ENCODE results near the gene COL27A1. TPM values are rescaled to one million over a fixed set of nuclear protein-coding genes. Genes with fewer than 3 reads are reported as not detected.

COL27A1 gene
- total RNA-seq, 1 donor from 2014 or later: 13.0 TPM

DNA sequence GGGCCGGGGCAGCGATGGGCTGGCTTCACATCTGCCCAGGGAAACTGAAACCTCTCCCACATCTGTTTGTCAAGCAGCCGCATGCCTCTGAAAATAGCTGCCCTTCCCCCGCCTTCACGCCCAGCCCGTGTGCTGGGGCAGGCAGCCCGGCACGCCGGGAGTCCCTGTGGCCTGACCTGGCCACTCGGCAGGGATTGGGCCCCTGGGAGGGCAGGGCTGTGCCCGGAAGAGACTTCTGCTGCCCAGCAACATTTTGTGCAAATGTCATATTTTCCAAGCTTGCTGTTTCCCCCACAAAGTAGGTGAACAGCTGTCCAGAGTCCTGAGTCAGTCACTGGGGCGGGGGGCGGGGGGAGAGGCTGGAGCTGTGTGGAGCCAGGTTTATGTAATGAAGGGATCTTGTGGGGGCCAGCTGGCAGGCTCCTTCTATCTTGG is 8.2 kb downstream of the COL27A1 start:
- Histone ChIP-seq H3K4me1 (peaks cover 11% of the 10 kb centered on the region), H3K27me3 (ENCODE audit: low read depth) (no peaks in the 10 kb centered on the region), H3K36me3 (no peaks in the 10 kb centered on the region), H3K27ac (peak overlapping the region; percentile 31), H3K4me3 (peak overlapping the region; percentile 2), H3K9me3 (no peaks in the 10 kb centered on the region)
- ATAC-seq (peak; percentile 75 to 84), DNase-seq (peak; percentile 60)
- intact Hi-C loops (cut with DNase I): no loop called here
- TF ChIP-seq, protein P1, sequence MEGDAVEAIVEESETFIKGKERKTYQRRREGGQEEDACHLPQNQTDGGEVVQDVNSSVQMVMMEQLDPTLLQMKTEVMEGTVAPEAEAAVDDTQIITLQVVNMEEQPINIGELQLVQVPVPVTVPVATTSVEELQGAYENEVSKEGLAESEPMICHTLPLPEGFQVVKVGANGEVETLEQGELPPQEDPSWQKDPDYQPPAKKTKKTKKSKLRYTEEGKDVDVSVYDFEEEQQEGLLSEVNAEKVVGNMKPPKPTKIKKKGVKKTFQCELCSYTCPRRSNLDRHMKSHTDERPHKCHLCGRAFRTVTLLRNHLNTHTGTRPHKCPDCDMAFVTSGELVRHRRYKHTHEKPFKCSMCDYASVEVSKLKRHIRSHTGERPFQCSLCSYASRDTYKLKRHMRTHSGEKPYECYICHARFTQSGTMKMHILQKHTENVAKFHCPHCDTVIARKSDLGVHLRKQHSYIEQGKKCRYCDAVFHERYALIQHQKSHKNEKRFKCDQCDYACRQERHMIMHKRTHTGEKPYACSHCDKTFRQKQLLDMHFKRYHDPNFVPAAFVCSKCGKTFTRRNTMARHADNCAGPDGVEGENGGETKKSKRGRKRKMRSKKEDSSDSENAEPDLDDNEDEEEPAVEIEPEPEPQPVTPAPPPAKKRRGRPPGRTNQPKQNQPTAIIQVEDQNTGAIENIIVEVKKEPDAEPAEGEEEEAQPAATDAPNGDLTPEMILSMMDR (IDR thresholded peaks at IDR 0.05): no peak

DNA sequence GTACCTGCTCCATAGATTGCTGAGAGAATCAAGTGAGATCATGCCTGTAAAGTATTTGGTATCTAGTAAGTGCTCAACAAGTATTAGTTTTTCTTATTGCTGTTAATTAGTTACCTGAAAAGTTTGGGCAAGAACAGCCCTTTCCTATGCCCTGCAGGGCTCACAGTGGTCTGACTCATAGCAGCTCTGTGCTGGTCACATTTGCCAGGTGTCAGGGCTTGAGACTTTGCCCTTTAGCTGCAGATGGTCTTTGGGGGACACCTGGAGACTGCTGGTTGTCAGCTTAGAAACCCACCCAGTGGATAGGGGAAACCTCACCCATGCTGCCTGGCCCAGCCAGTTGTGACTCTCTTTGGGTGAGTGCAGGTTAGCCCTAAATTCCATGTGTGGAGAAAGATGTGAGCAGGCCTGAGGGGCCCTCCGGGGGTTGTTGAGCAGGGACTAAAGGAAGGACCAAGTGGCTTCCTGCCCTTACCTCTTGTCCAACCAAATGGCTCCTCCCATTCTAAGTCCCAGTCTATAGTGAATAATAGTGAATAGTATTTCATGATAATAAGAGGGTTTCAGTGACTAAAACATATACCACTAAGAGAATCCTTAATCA is 9.0 kb downstream of the COL27A1 start:
- no peak for DNase-seq
- intact Hi-C loops (cut with DNase I): no loop called here
- H3K9me3 ChIP-seq: no peaks in the 10 kb centered on the region
- no peak for ATAC-seq
- H3K27ac ChIP-seq: peak overlapping the region; percentile 31
- TF ChIP-seq, protein P1 (IDR thresholded peaks at IDR 0.05): no peak
- H3K36me3 ChIP-seq: no peaks in the 10 kb centered on the region
- H3K27me3 ChIP-seq (ENCODE audit: low read depth): no peaks in the 10 kb centered on the region
- peaks cover 11% of the 10 kb centered on the region for H3K4me1 ChIP-seq
- no peak overlapping the region for H3K4me3 ChIP-seq

DNA sequence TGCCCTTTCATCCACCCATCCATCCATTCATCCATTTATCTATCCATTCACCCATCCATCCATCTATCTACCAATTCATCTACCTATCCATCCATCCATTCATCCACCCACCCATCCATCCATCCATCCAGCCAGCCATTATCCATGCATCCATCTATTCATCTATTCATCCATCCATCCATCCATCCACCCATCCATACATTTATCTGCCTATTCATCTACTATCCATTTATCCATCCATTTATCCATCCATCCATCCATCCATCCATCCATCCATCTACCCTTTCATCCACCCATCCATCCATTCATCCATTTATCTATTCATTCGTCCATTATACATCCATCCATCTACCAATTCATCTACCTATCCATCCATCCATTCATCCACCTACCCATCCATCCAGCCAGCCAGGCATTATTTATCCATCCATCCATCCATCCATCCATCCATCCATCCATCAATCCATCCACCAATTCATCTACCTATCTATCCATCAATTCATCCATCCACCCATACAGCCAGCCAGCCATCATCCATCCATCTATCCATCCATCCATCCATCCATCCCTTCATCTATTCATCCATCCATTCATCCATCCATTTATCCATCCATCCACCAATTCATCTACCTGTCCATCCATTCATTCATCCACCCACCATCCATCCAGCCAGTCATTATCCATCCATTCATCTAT is 10.2 kb downstream of the COL27A1 start:
- Histone ChIP-seq H3K27me3 (ENCODE audit: low read depth) (no peaks in the 10 kb centered on the region), H3K9me3 (no peaks in the 10 kb centered on the region), H3K36me3 (no peaks in the 10 kb centered on the region), H3K4me3 (no peak overlapping the region), H3K27ac (no peak overlapping the region), H3K4me1 (peaks cover 11% of the 10 kb centered on the region)
- DNase-seq (no peak), ATAC-seq (no peak)
- TF ChIP-seq, protein P1 (IDR thresholded peaks at IDR 0.05): no peak
- intact Hi-C loops (cut with DNase I): no loop called here

DNA sequence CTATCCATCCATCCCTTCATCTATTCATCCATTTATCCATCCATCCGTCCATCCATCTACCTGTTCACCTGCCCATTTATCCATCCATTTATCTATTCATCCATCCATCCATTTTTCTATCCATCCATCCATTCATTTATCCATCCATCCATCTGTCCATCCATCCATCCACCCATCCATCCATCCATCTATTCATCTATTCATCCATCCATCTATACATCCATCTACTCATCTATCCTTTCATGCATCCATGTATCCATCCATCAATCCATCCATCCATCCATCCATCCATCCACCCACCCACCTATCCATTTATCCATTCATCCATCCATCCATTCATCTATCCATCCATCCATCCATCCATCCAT is 10.8 kb downstream of the COL27A1 start:
- intact Hi-C loops (cut with DNase I): no loop called here
- Histone ChIP-seq H3K9me3 (no peaks in the 10 kb centered on the region), H3K27me3 (ENCODE audit: low read depth) (no peaks in the 10 kb centered on the region), H3K4me1 (peaks cover 11% of the 10 kb centered on the region), H3K4me3 (no peak overlapping the region), H3K36me3 (no peaks in the 10 kb centered on the region), H3K27ac (no peak overlapping the region)
- DNase-seq: no peak
- ATAC-seq: no peak
- TF ChIP-seq, protein P1 (IDR thresholded peaks at IDR 0.05): no peak

DNA sequence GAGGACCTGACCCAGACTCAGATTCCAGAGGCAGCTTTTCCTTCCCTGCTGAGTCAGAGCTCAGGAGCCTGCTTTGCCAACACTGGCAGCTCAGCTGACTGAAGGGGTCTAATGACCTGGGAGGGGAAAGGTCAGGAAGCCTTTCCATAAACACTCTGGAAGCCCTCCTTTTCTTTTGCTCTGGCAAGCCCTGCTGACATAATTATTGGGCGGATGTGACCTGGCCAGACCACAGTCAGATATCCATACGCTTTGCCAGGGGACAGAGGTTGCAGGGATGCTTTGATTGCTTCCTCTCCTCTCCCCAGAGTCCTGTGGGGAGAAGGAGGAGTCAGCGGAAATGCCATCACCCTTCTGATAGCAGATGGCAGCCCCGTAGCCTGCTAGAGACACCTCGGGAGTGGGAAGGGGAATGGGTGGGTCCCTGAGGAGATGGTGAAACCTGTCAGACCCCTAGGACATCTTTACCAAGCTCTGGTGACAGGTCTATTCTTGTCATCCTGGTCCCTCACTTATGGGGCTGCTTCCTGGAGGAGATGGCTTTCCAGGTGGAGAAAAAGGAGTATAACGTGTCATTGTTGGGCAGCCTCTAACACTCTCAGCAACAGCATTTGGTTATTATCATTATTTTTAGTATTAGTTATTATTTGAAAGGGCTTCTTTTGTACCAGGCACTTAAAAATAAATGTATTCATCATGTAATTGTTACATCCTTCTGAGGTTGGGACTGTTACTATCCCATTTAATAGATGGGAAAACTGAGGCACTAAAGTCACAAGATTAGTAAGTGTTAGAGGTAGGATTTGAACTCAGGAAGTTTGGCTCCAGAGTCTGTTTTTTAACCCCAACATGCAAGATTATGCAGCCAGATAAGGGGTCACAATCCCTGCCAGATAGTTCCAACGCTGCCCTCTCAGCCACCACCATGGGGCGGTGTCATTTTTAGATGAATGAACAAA is 11.6 kb downstream of the COL27A1 start:
- Histone ChIP-seq H3K4me1 (peaks cover 11% of the 10 kb centered on the region), H3K9me3 (no peaks in the 10 kb centered on the region), H3K27ac (no peak overlapping the region), H3K36me3 (no peaks in the 10 kb centered on the region), H3K4me3 (no peak overlapping the region), H3K27me3 (ENCODE audit: low read depth) (no peaks in the 10 kb centered on the region)
- ATAC-seq (no peak), DNase-seq (no peak)
- intact Hi-C loops (cut with DNase I): no loop called here
- TF ChIP-seq, protein P1 (IDR thresholded peaks at IDR 0.05): no peak
